Activated B cell treated with CpG ODN at 0.5 μM for 24 hours (primary cell): ENCODE data around the gene CASP14. TPM values are rescaled to one million over a fixed set of nuclear protein-coding genes. Genes with fewer than 3 reads are reported as not detected.
"Not testable (repeated sequence)": the region's sequence is repeated elsewhere in the genome, so short reads cannot be mapped to it uniquely, and the experiment has no call there.

Source experiments
- ATAC-seq: fragments of 200-7000 bp; cut with Tn5 transposase; one replicate; pipeline ENCODE4 v1.10.0; 2021; ENCODE audit warnings: low read depth, mild to moderate bottlenecking, moderate library complexity
- CTCF ChIA-PET: fragments of 350-600 bp; sonication (Branson Sonifier 250); formaldehyde crosslinking; loops from one replicate; lab custom pipeline; 2021; ENCODE audit warnings: antibody characterized with exemption; lab: Charles Lee
- POLR2A ChIA-PET: fragments of 350-600 bp; sonication (Branson Sonifier 250); formaldehyde crosslinking; loops from one replicate; lab custom pipeline; 2021; ENCODE audit warnings: antibody characterized with exemption; lab: Charles Lee
- DNase-seq: peaks from one replicate; pipeline ENCODE4 v3.0.0; 2022
- H3K27ac Mint-ChIP-seq: one replicate; pipeline ENCODE4 v1.8.0; 2020; ENCODE audit warnings: mixed read lengths
- H3K27me3 Mint-ChIP-seq: one replicate; pipeline ENCODE4 v1.8.0; 2021; ENCODE audit warnings: mixed read lengths
- H3K36me3 Mint-ChIP-seq: one replicate; pipeline ENCODE4 v1.8.0; 2021; ENCODE audit warnings: low read depth, mixed read lengths
- H3K4me1 Mint-ChIP-seq: one replicate; pipeline ENCODE4 v1.8.0; 2021; ENCODE audit warnings: mixed read lengths
- H3K4me3 Mint-ChIP-seq: one replicate; pipeline ENCODE4 v1.8.0; 2020; ENCODE audit warnings: mild to moderate bottlenecking, mixed read lengths
- H3K9me3 Mint-ChIP-seq: one replicate; pipeline ENCODE4 v1.8.0; 2020; ENCODE audit warnings: mixed read lengths
- intact Hi-C: fragments of 100-400 bp; cut with micrococcal nuclease; formaldehyde crosslinking; loops from one replicate; pipeline ENCODE4 v1.15.1; 2024
- total RNA-seq: library from RNA; stranded (reverse); gene quantifications from 2 replicates; pipeline ENCODE4 v1.2.3, GENCODE V29; 2022
- TF ChIP-seq, protein P1 (sequence below): fragments of 200-600 bp; IDR thresholded peaks from one replicate; pipeline ENCODE4 v1.8.0; 2022; ENCODE audit warnings: antibody characterized with exemption, mild to moderate bottlenecking

CASP14 gene
- total RNA-seq, 1 donor from 2014 or later, result not detected

DNA sequence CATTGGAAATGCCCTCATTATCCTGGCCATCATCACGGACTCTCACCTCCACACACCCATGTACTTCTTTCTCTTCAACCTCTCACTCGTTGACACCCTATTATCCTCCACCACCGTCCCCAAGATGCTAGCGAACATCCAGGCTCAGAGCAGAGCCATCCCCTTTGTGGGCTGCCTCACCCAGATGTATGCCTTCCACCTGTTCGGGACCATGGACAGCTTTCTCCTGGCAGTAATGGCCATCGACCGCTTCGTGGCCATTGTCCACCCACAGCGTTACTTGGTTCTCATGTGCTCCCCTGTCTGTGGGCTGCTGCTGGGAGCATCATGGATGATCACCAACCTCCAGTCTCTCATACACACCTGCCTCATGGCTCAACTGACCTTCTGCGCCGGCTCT, 37.9 kb downstream of the CASP14 start:
- ChIA-PET CTCF (no interaction called here), POLR2A (no interaction called here)
- DNase-seq (no peak), ATAC-seq (no peak)
- intact Hi-C loops, result no loop called here
- H3K4me3 Mint-ChIP-seq, result no peak overlapping the region
- H3K27me3 Mint-ChIP-seq, result peaks cover 20% of the 10 kb centered on the region
- H3K27ac Mint-ChIP-seq, result no peak overlapping the region
- no peaks in the 10 kb centered on the region for H3K9me3 Mint-ChIP-seq
- no peaks in the 10 kb centered on the region for H3K36me3 Mint-ChIP-seq
- H3K4me1 Mint-ChIP-seq, result peaks cover 2% of the 10 kb centered on the region
- TF ChIP-seq, protein P1, sequence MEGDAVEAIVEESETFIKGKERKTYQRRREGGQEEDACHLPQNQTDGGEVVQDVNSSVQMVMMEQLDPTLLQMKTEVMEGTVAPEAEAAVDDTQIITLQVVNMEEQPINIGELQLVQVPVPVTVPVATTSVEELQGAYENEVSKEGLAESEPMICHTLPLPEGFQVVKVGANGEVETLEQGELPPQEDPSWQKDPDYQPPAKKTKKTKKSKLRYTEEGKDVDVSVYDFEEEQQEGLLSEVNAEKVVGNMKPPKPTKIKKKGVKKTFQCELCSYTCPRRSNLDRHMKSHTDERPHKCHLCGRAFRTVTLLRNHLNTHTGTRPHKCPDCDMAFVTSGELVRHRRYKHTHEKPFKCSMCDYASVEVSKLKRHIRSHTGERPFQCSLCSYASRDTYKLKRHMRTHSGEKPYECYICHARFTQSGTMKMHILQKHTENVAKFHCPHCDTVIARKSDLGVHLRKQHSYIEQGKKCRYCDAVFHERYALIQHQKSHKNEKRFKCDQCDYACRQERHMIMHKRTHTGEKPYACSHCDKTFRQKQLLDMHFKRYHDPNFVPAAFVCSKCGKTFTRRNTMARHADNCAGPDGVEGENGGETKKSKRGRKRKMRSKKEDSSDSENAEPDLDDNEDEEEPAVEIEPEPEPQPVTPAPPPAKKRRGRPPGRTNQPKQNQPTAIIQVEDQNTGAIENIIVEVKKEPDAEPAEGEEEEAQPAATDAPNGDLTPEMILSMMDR, result no peak

DNA sequence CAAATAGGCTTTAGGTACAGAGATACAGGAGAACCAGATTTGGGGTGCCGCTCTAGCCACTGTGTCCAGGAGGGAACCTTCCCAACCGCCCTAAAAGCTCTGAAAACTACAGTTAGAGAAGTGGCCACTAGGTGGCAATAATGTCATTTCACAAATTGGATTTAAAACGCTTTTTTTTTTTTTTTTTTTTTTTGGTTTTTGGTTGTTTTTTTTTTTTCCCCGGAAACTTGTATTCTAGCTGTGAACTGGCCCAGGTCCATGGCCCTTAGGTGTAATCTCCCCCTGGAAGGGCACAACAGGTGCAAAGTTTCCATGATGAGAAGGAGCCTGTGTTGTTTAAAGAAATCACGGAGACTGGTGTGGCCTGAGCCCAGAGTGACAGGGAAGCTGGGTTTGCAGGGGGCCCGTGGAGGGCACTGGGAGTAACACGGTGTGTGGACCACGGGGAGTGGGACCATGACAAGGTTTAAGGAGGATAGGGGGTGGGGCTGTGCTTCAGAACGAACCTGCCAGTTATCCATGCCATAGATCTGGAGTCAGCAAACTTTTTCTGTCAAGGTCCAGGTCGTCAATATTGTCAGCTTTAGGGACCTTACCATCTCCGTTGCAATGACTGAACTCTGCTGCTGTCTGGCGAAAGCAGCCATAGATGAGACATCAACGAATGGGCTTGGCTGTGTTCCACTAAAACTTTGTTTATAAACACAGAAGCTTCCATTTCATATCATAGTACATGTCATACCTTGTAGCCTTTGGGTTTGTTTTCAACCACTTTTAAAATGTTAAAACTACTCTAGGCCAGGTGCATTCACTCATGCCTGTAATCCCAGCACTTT, 42.9 kb downstream of the CASP14 start:
- CTCF ChIA-PET, result interaction anchor here (0.6 to 2.7 kb wide), 13 partner anchors 9 to 517 kb away, joined by 3 to 37 read pairs (median 3); partner anchors contain the start of gene AKAP8L
- DNase-seq, result no peak
- POLR2A ChIA-PET, result interaction anchor here (0.6 kb wide), 2 partner anchors 508 to 711 kb away, joined by 6 to 8 read pairs; partner anchors contain the start of gene ADGRE5
- peaks cover 3% of the 10 kb centered on the region for H3K4me1 Mint-ChIP-seq
- no peaks in the 10 kb centered on the region for H3K9me3 Mint-ChIP-seq
- no peaks in the 10 kb centered on the region for H3K36me3 Mint-ChIP-seq
- intact Hi-C loops, result loop anchor here (1.0 to 5.0 kb wide), 5 partner anchors 58 to 520 kb away; partner anchors contain the start of gene NDUFB7
- peaks cover 9% of the 10 kb centered on the region for H3K27me3 Mint-ChIP-seq
- no peak overlapping the region for H3K4me3 Mint-ChIP-seq
- ATAC-seq, result peak; percentile 47
- TF ChIP-seq, protein P1, result peak; percentile 59
- no peak overlapping the region for H3K27ac Mint-ChIP-seq

DNA sequence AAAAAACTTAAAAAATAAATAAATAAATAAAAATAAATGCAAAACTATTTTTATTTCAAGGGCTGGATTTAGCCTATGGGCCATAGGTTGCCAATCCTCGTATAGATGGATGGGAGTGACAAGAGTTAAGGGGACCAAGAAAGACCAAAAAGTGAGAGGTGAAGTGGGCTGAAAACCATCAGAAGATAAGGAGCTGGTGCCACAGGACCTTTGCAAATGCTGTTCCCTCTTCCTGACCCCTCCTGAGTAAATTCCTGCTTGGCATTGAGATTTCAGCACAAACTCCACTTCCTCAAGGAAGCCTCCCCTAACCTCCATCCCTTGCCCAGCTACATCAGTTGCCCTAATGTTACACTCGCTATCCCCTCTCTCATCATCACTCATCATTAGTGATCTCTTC, 43.7 kb downstream of the CASP14 start:
- intact Hi-C loops, result loop anchor here (5.0 kb wide), 1 partner anchor 521 kb away; the partner anchor contains the start of gene NDUFB7
- POLR2A ChIA-PET, result no interaction called here
- TF ChIP-seq, protein P1, result no peak
- no peak overlapping the region for H3K27ac Mint-ChIP-seq
- peaks cover 3% of the 10 kb centered on the region for H3K4me1 Mint-ChIP-seq
- no peak overlapping the region for H3K4me3 Mint-ChIP-seq
- H3K9me3 Mint-ChIP-seq, result no peaks in the 10 kb centered on the region
- H3K36me3 Mint-ChIP-seq, result no peaks in the 10 kb centered on the region
- peaks cover 5% of the 10 kb centered on the region for H3K27me3 Mint-ChIP-seq
- CTCF ChIA-PET, result interaction anchor here (1.7 to 2.7 kb wide), 3 partner anchors 57 to 459 kb away, joined by 8 to 37 read pairs (median 9); partner anchors contain the start of gene AKAP8L
- no peak for ATAC-seq
- DNase-seq, result no peak

- DNase-seq (no peak), ATAC-seq (no peak)
- ChIA-PET POLR2A (no interaction called here), CTCF (interaction anchor here (0.6 kb wide), 1 partner anchor 1436 kb away, joined by 3 read pairs; no protein-coding TSS in a partner anchor)
- no peaks in the 10 kb centered on the region for H3K36me3 Mint-ChIP-seq
- no peak overlapping the region for H3K4me3 Mint-ChIP-seq
- H3K27me3 Mint-ChIP-seq, result peaks cover 10% of the 10 kb centered on the region
- no peaks in the 10 kb centered on the region for H3K9me3 Mint-ChIP-seq
- intact Hi-C loops, result no loop called here
- H3K27ac Mint-ChIP-seq, result no peak overlapping the region
- TF ChIP-seq, protein P1, result no peak
- peaks cover 3% of the 10 kb centered on the region for H3K4me1 Mint-ChIP-seq
Measured at GRCh38 chr19:15096223-15096622, 46.9 kb downstream of the CASP14 start.

DNA sequence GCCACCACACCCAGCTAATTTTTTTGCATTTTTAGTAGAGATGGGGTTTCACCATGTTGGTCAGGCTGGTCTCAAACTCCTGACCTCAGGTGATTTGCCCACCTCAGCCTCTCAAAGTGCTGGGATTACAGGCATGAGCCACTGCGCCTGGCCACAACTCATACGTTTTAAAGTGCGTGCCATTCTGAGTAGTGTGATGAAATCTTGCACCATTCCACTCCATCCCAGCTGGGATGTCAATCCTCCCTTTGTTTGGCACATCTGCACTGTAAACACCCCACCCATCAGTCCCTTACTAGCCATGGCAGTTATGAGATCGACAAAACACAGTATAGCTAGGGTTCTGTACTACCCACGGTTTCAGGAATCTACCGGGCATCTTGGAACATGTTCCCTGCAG, 48.7 kb downstream of the CASP14 start:
- POLR2A ChIA-PET, H3K27ac Mint-ChIP-seq, H3K9me3 Mint-ChIP-seq, H3K4me3 Mint-ChIP-seq, H3K36me3 Mint-ChIP-seq, ATAC-seq, DNase-seq, H3K4me1 Mint-ChIP-seq, intact Hi-C loops, CTCF ChIA-PET: not testable (repeated sequence)
- peaks cover 15% of the 10 kb centered on the region for H3K27me3 Mint-ChIP-seq
